ENCODE results near the gene NGEF.
"Not testable (repeated sequence)": the region's sequence is repeated elsewhere in the genome, so short reads cannot be mapped to it uniquely, and the experiment has no call there.

Gene NGEF

DNA sequence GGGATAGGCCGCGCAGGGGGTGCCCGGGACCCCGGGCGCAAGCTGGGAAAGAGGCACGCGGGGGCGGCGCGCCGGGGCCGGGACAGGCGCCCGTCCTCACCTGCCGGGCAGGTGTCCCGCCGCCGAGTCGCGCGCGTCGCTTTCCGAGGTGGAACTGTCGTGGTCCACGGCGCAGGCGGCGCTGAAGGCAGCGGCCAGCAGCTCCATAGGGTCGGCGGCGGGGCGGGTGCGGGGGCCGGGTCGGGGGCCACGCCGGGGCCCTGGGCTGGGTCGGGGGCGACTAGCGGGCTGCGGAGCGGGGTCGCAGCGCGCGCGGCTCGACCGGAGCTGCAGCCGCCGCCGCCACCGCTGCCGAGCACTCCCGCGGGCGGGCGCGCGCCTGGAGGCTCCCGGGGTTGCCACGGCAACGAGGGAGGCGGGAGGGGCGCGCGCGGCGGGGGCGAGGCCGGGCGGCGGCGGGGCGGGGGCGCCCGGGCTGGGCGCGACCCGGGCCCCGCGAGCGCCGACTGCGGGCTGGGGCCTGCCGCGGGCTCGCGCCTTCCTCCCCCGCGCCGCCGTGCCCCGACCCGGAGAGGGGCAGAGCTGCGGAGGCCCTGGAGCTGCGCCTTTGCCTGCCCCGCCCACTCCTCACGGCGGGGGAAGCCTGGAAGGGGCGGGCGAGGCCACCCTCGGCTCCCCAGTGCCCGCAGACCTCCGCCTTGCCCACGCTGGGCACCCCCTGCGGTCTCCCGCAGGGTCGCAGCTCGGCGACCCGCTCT lies 85.1 kb downstream of the NGEF start:
- DNase-seq (ENCODE audit: low spot score): no peak

DNA sequence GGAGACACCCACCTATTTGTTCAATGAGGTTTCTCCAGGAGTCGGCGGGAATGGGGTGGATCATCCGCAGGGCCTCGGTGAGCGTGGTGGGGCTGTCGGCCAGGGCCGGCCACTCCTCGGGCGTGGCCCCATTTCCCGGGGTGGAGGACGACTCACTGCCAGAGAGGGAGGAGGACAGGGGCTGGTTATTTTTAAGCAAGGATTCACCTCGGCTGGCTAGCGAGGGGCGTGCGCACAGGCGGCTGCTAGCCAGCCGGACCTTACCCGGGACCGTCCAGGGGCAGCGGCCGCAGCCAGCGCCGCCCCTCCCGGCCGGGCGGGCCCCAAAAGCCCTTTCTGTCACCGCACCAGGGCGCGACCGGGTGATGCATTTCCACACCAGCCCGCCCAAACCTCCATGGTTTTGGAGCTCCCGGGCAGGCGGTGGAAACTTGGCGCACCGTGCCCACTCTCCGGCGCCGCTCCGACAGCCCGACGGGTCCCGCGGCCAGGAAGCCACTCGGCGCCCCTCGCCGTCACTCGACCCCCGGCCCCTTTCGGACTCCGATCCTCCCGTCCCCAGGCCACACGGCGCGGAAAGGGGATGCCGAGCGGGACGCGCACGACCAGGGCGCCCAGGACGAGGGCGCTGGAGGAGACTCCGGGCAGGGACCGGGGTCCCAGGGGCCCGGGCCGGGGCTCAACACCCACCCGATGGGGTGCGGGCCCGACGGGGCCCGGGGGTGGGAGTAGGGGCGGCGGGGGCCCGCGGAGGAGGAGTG lies 85.8 kb downstream of the NGEF start:
- no peak for DNase-seq (ENCODE audit: low spot score)

DNA sequence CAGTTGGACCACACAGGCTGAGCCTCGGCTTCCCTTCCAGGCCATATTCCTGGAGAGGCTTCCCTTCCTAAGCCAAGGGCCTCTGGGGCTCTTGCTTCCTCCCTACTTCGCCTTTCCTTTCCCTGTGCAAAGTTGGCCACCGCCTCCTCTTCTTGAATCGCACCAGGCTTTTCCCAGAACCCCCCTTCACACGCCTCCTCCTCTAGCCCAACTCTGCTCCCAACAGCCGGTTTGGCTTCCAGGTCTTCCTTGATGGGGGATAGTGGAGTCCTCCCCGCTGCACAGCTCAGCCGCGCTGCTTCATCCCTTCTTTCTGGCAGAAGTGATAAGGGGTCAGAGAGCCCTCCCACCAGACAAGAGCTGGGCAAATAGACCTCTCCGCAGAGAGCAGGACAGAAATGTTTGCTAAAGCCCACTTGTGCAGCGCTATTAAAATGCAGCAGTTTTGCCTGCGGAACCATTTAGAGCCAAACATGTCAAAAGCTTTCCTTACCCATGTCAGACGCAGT lies 86.6 kb downstream of the NGEF start:
- no peak for DNase-seq (ENCODE audit: low spot score)

DNA sequence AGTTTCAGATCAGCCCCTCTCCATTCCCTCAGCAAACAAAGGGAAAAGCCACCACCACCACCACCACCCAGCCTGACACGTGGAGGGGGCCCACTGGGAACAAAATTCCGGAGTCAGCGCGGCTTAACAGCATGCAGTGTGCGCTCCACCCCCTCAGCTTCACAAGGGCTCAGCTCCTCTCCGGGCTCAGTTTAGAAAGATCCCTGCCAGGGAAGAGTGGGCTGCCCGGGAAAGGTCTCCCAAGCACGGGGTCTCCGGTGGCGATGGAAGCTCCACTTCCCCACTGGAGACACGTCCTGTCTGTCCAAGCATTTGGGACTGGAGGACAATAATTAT lies 87.3 kb downstream of the NGEF start:
- no peak for DNase-seq (ENCODE audit: low spot score)

DNA sequence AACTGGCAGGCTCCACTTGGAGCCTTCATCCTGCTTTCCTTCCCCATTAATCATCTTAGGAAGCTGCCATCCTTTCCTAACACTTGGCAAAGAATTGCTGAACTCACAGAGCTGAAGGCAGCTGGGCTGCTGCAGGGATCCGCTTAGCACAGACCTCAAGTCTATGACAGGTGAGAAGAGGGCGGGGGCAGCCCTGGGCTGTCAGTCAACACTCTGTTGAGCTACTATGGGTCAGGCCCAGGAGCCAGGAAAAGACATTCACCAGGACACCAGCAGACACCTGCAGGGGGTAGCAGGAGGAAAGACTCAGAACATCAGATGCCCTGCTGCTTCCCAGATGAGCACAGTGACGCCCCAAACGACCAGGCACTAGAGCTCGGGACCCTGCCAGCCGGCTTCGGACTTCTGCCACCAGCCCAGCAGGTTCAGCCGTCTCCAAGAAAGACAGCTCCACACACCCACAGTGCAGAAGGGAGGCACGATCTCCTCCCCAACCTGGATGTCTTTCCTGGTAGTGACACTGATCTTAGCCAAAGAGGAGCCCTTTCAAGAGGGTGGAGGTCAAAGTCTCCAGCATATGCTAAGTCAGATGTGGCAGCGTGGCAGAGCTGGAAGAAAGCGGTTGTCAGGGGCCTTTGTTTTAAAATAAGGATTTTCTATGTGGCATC lies 87.8 kb downstream of the NGEF start:
- no peak for DNase-seq (ENCODE audit: low spot score)

DNA sequence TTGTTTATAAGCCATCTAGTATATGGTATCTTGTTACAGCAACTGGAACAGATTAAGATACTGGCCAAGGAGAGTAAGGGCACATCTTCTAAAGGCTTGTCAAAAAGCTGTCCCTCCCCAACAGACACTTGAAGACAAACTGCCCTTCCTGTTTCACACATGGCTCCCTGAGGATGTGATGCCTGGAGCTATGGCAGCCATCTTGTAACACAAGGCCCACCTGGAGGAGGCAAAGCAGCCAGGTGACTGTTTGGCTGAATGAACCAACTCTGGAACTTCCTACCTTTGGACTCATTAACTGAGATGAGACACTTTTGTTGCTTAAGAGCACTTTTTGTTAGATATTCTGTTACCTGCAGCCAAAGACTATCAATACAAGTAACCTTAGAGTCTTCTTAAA lies 88.6 kb downstream of the NGEF start:
- no peak for DNase-seq (ENCODE audit: low spot score)

DNA sequence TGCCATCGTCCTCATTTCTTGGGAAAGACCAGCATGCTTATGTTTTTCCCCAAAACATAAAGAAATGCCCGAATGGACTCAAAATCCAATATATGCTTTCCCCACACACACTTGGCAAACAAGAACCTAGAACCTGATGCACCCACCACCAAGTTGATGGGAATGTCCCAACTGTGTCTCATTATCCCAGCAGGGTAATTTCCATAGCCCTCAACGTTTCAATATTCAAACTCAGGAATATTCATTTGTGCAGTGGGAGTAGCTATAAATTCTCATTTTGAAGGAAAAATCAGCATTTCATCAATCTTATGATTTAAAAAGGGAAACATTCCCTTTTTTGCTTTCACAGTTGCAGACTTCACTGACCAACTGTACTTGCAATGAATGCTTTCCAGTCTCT lies 92.3 kb downstream of the NGEF start:
- DNase-seq (ENCODE audit: low spot score): no peak

DNA sequence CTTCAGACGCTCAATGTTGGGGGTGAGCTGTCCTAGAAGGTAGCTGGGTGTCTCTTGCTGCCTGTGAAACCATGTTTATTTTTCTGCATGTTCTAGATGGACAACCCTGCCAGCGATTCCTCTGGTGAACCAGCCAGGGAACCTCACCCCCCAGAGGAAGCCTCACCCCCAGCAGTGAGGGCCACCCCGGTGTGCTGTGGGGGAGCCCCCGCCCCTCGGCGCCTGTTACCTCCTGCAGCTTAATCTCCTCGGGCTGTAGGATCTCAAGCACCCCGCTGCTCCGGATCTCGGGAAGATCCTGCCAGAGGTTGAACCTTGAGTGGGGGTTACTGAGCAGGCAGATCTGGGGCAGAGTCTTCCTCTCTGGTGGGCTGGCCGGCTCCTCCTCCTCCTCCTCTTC lies 93.0 kb downstream of the NGEF start:
- no peak for DNase-seq (ENCODE audit: low spot score)

DNA sequence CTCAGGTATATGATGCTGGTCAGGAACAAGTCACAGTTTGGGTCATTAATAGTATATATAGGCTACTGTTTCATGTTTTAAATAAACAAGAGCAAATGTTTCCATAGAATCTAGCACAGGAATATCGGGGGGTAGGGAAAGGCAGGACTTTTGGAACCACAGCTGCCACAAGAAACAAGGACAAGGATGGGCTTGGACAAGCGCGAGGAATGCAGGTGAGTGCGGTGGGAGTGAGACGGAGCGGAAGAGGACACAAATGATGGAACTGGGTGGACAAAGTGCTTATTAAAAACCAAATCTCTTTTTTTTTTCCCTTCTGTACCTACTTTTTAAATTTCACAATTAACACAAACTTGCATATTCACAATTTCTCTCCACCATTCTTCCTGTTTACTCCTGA lies 93.9 kb downstream of the NGEF start:
- DNase-seq (ENCODE audit: low spot score): no peak

DNA sequence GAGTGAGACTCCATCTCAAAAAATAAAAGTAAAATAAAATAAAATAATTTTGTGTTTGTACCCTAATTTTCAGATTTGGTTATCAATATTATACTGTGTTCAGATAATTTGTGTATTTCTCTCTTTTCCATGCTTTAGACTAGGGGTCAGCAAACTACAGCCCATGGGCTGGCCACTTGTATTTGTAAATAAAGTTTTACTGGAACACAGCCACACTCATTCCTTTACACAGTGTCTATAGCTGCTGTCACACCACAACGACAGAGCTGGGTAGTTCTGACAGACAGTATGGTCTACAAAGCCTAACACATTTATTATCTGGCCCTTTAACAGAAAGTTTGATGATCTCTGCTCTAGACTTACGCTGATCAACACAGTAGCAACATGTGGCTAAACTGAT lies 99.2 kb downstream of the NGEF start:
- DNase-seq (ENCODE audit: low spot score): no peak

DNA sequence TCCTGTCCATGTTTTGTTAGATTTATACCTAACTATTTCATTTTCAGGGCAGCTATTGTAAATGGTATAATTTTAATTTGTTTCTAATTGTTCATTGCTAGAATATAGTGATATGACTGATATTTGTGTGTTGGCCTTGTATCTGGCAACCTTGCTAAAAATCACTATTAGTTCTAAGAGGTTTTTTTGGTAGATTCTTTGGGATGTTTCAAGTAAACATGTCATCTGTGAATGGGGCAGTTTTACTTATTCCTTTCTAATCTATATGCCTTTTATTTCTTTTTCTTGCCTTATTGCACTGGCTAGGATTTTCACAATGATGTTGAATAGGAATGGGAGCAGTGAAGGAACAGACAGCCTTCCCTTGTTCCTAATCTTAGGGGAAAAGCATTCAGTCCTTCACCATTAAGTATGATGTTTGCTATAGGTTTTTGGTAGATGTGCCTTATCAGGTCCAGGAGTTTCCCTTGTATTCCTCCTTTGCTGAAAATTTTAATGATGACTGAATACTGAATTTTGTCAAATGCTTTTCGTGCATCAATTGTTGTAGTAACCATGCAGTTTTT lies 101.3 kb downstream of the NGEF start:
- no peak for DNase-seq (ENCODE audit: low spot score)

DNA sequence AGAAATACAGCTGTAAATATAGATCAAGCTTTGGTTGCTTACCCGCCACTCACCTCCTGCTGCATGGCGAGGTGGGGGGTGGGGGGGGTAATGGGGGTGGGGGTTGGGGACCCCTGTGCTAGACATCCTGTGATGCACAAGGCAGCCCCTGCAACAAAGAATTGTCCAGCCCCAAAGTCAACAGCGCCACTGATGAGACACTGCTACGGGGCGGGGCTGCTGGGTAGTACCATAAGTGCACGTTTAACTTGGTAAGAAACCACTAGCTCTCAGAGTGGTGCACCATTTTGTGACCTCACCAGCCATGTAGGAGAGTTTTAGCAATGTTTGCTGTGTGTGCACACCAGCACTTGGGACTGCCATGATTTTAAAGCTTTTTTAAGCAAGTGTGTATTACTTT lies 102.7 kb downstream of the NGEF start:
- DNase-seq (ENCODE audit: low spot score): no peak

DNA sequence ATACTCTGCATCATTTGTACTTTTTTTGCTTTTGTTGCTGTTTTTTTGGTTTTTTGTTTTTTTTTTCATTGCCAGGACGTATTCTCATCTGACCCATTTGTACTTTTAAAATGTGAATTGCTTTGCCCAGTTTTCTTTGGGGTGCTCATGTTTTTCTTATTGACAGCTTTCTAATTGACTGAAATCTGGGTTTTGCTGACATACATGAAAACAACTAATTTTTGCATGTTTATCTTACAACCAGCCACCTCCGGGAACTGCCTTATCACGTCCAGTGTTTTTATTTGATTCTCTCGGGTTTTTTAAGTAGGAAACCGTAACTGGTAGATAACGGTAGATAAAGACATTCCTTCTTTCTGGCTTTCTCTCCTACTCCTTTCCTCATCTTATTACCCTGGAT lies 104.4 kb downstream of the NGEF start:
- DNase-seq (ENCODE audit: low spot score): no peak

DNA sequence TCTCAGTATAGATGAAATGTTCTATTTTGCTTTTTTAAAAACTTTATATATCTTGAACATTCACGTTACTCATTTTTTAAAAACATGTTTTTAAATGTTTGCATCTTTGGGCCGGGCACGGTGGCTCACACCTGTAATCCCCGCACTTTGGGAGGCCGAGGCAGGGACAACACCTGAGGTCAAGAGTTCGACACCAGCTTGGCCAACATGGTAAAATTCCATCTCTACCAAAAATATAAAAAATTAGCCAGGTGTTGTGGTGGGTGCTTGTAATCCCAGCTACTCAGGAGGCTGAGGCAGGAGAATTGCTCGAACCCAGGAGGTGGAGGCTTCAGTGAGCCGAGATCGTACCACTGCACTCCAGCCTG lies 105.4 kb downstream of the NGEF start:
- not testable (repeated sequence) for DNase-seq (ENCODE audit: low spot score)

DNA sequence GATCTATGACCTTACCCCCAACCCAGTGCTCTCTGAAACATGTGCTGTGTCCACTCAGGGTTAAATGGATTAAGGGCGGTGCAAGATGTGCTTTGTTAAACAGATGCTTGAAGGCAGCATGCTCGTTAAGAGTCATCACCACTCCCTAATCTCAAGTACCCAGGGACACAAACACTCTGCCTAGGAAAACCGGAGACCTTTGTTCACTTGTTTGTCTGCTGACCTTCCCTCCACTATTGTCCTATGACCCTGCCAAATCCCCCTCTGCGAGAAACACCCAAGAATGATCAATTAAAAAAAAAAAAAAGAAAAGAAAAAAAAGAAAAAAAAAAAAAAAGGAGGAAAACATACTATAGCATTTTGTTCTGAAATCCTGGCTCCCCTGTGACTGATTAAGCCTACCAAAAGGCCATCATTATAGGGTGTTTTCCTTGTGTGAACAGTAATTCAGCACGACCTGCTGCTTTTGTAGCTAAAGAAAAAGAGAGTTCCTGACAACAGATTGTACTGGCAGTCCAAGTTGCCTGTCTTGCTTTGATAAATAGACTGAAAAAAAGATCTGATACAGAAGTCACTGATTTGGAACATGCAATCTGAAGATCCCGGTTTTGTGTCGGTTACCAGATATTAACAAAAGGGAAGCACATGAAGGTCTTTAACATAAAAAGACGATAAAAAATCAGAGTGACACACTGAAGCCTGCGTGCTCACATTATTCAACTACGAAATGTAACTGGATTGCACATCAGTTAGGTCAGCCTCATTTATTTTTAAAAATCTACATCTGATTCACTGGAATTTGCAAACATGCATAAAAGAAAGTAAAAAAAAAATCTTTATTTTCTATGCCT lies 106.0 kb downstream of the NGEF start:
- DNase-seq (ENCODE audit: low spot score): not testable (repeated sequence)

DNA sequence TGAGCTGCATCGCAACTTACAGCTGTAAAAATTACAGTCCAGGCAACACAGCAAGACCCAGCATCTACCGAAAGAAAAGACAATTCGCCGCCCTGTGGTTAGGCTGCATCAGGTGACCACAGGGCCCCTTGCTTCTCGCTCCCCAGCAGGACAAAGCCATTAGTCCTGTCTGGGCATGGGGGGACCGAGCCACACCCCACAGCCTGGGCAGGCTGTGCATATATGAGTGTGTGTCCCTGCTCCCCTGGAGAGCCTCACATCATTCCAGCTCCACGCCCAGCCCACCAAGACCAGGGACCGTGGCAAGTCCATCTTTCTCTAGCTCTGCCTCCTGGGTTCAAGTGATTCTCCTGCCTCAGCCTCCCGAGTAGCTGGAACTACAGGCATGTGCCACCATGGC lies 109.1 kb downstream of the NGEF start:
- DNase-seq (ENCODE audit: low spot score): no peak

DNA sequence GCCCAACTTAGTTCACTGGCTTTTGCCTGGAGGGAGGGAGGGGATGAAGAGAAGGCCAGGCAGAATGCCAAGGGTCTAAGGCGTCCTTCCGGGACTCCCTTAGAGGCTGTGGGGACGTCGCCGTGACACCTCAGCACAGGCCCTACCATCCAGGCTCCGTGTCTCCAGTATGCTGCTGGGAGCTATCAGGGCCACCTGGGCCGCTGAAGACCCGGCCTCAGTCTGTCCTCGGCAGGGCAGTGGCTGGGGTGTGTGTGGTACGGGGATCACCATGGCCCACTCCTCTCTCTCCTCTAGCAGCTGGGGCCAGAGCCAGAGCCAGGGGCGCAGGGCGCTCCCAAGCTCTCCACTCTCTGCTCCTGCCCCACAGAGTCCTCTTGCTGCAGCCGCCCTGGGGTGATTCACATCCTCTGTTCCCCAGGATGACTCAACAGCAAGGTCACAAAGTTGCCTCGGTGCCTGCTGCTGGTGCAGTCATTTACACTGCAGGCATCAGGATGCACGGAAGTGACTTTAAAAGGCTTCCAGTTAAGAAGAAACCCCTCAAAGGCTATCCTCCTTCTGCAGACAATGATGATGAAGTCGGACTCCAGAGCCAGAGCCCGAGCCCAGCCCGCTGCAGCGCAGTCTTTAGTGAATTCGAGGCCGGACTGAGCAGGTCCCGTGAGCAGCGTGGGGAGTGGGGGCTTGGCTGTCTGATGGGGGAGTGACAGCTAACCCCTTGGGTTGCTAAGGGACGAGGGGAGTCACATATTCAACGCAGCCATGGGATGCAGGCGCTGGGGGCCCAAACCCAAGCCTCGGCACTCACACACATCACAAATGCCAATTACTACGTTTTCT lies 111.1 kb downstream of the NGEF start:
- DNase-seq (ENCODE audit: low spot score): no peak

DNA sequence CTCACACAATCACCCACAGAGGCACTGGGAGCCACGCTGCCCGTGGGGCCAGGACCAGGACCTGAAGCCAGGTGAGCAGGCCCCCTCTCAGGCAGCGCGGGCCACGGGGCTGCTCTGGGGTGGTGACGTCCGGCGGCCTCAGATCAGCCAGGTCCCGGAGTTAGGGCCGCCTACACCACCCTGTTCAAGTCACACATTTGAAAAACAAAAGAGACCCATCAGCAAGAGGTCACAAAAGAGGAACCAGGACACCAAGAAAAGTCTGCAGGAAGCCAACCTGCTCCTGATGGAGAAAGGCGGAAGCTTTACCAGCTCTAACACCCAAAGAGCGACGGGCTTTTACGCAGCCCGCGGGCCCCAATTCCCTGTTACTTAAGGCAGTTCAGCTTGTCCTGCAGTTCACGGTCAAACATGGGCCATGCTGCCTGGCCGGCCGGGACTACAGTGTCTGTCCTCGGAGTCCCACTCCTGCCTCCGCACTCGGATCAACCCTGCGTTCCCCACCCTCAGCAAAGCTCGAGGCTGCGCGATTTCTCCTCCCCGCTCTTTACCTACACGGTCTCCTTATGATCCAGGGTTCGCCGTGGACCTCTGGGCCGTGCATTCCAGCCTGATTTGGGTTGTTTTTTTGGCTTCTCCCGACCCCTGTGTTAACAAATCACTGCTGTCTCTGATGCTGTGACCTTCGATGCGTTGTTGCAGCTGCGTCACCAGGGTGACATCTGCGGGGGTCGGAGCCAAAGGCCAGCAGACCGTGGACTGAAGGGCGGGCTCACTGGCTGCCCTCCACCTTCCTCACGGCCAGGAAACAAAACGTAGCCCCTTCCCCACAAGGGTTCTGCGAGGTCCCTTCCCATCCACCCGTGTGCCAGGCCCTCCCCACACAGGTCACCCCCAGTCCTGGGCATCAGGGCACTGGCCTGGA lies 112.0 kb downstream of the NGEF start:
- no peak for DNase-seq (ENCODE audit: low spot score)

DNA sequence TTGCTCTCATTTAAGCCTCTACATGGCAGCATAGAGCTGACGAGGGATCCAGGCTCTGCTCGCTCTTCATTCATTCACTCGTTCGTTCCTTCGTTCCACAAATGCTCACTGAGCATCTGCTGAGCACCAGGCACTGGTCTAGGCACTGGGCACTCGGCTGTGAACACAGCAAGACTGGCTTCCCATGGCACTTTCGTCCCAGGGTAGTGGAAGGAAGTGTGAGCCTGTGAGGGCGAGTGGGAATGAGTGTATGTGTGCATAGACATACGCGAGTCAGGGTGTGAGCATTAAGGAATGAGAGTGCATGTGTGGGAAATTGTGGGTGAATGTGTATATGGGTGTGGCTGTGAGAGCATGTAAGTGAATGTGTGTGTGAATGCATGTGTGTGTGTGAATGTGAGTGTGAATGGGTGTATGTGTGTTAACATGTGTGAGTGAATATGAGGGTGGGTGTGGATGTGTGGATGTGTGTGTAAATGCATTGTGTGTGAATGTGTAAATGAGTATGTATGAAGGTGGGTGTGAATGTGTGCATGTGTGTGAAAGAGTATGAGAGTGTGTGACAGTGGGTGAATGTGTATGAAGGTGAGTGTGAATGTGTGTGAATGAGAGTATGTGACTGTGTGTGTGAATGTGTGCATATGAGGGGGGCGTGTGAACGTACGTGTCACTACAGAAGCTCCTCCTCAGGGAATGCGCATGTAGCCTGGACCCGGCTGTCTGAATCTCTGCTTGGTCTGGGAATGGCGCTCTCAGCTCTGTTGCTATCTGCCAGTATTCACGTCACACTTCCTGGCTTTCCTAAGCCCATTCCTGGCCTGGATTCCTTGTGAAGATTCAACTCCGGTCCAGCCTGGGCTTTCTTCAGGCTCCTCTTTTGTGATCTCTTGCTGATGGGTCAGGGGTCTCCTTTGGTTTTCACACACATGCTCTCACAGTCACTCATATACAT lies 114.2 kb downstream of the NGEF start:
- no peak for DNase-seq (ENCODE audit: low spot score)
